ENCODE measurements around the gene MCM8. TPM values are rescaled to one million over a fixed set of nuclear protein-coding genes. Genes with fewer than 3 reads are reported as not detected.

MCM8 gene
- total and polyA plus RNA-seq, 9 of the 15 experiments (the other 6 are each of a cell fraction or from before 2014, with no cell fraction given), result 4.5 to 43.8 (median 25.4) TPM

DNA sequence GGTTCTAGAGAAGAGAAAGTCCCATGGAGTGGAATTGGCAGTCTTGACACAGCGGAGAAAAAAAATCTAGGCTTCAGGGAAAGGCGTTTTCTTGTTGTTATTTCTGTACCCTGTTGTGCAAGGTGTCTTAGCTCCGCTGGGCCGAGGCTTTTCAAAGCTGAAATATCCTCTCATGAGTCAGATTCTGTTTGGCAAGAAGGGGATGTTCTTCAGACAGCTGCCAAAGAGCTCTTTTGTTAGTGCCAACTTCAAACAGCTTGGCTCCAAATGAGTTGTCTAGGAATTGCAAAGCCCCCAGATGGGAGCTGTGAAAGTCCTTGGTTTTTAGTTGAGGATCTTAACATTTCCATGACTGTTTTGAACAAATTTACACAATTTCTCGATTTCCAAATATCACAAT, 57.8 kb downstream of the MCM8 start:
- ChIA-PET CTCF (ENCODE audit: low intra/inter-chr PET ratio) (no interaction called here), POLR2A (interaction anchor here (0.6 to 1.6 kb wide), 3 partner anchors 25 to 476 kb away, joined by 3 to 4 read pairs (median 3); no protein-coding TSS in a partner anchor)
- ATAC-seq (no peak), DNase-seq (ENCODE audit: extremely low read depth in 1 of 4, low spot score in 3 of 4) (peak in 1 of 4 experiments; percentile 26), FAIRE-seq (no peak)
- Histone ChIP-seq H3K36me3 (ENCODE audit: control insufficient read depth, insufficient read depth, low read length) (peaks cover 41% of the 10 kb centered on the region; the same call in 2 of the 3 replicates), H3K27me3 (ENCODE audit: control insufficient read depth in 2 of 2, insufficient read depth in 2 of 2, low read length in 2 of 2) (no peaks in the 10 kb centered on the region), H4K20me1 (replicated peaks; ENCODE audit: control insufficient read depth, insufficient read depth, low read length) (peaks cover 4% of the 10 kb centered on the region), H3K9ac (ENCODE audit: insufficient read depth in 1 of 2, low read depth in 2 of 2, low read length in 2 of 2) (peak overlapping the region in 1 of 2 experiments; percentile 84; a peak in 3 of 4 replicates), H3K9me3 (replicated peaks; ENCODE audit: control insufficient read depth, insufficient read depth, low read depth, low read length) (no peaks in the 10 kb centered on the region), H3K4me3 (peak overlapping the region; percentile 89), H3K27ac (ENCODE audit: extremely low read depth, low read depth, low read length) (no peak overlapping the region), H2AFZ (ENCODE audit: low read depth, low read length) (no peak overlapping the region), H3K9me1 (ENCODE audit: control insufficient read depth, insufficient read depth, low read length) (no peaks in the 10 kb centered on the region), H3K4me2 (ENCODE audit: insufficient read depth, low read length) (peak overlapping the region; percentile 61), H3K4me1 (replicated peaks in 1 of 2; ENCODE audit: control insufficient read depth in 2 of 2, insufficient read depth in 2 of 2, low read length in 2 of 2) (peaks cover 9 to 21% of the 10 kb centered on the region in 2 experiments; a peak in 4 of 5 replicates), H3K79me2 (ENCODE audit: control insufficient read depth, insufficient read depth, low read length) (peaks cover 78% of the 10 kb centered on the region)
- 17% methylated on average over 5 of the region's 5 CpGs for WGBS (ENCODE audit: insufficient coverage, low coverage, missing lambda C conversion rate)
- BruUV-seq (replicated peaks), result no TSS peak
- in situ Hi-C loops (cut with MboI), result no loop called here
- peak; percentile 30; the same call in 1 of the 2 replicates for TF ChIP-seq CEBPB (tag; IDR thresholded peaks at IDR 0.05)
- TF ChIP-seq SMARCA4 (IDR thresholded peaks at IDR 0.05), result no peak
- TF ChIP-seq CEBPG (CRISPR knock-in tag; IDR thresholded peaks at IDR 0.05), result no peak
- peak in 1 of 2 experiments; percentile 22; a peak in 1 of 4 replicates for TF ChIP-seq CEBPG (tag; conservative IDR thresholded peaks at IDR 0.05 in 1 of 2, IDR thresholded peaks at IDR 0.05 in 1 of 2)
- intact Hi-C loops (cut with micrococcal nuclease), result no loop called here

DNA sequence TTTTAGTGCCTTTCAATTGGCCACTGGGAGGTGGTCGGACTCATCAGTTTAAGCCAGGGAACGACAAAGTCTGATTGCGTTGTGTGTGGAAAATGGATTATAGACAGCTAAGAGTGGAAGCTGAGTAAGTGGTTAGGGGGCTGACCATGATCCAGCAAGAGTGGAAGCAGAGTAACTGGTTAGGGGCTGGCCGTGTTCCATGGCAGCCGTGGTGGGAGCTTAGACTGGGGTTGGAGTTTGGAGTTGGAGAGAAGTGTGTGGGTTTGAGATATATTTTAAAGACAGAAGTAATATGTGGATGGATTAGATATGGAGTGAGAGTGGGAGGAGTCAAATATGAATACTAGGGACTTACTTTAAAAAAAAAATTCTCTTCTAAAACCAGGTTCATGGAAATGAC, 61.7 kb downstream of the MCM8 start:
- peak; percentile 26 for ATAC-seq
- no TSS peak for BruUV-seq (replicated peaks)
- H3K9ac ChIP-seq (ENCODE audit: insufficient read depth in 1 of 2, low read depth in 2 of 2, low read length in 2 of 2), result peak overlapping the region in 1 of 2 experiments; percentile 34; a peak in 2 of 4 replicates
- no peak overlapping the region for H3K4me3 ChIP-seq
- H3K36me3 ChIP-seq (ENCODE audit: control insufficient read depth, insufficient read depth, low read length), result peaks cover 74% of the 10 kb centered on the region
- peak in 1 of 4 experiments; percentile 57 for DNase-seq (ENCODE audit: extremely low read depth in 1 of 4, low spot score in 3 of 4)
- H3K4me1 ChIP-seq (replicated peaks in 1 of 2; ENCODE audit: control insufficient read depth in 2 of 2, insufficient read depth in 2 of 2, low read length in 2 of 2), result peaks cover 12 to 45% of the 10 kb centered on the region in 2 experiments
- H3K27ac ChIP-seq (ENCODE audit: extremely low read depth, low read depth, low read length), result peak overlapping the region; percentile 60
- WGBS (ENCODE audit: insufficient coverage, low coverage, missing lambda C conversion rate), result 15% methylated on average over 5 of the region's 5 CpGs
- in situ Hi-C loops (cut with MboI) (no loop called here), intact Hi-C loops (cut with micrococcal nuclease) (no loop called here)
- H3K9me3 ChIP-seq (replicated peaks; ENCODE audit: control insufficient read depth, insufficient read depth, low read depth, low read length), result no peaks in the 10 kb centered on the region
- peaks cover 96% of the 10 kb centered on the region for H3K79me2 ChIP-seq (ENCODE audit: control insufficient read depth, insufficient read depth, low read length)
- H3K9me1 ChIP-seq (ENCODE audit: control insufficient read depth, insufficient read depth, low read length), result no peaks in the 10 kb centered on the region
- FAIRE-seq, result no peak
- peak overlapping the region; percentile 52 for H3K4me2 ChIP-seq (ENCODE audit: insufficient read depth, low read length)
- POLR2A ChIA-PET, result interaction anchor here (1.6 kb wide), 1 partner anchor 11 kb away, joined by 4 read pairs; no protein-coding TSS in a partner anchor
- H3K27me3 ChIP-seq (ENCODE audit: control insufficient read depth in 2 of 2, insufficient read depth in 2 of 2, low read length in 2 of 2), result no peaks in the 10 kb centered on the region
- no peak overlapping the region for H2AFZ ChIP-seq (ENCODE audit: low read depth, low read length)
- CTCF ChIA-PET (ENCODE audit: low intra/inter-chr PET ratio), result no interaction called here
- H4K20me1 ChIP-seq (replicated peaks; ENCODE audit: control insufficient read depth, insufficient read depth, low read length), result peaks cover 4% of the 10 kb centered on the region
- TF ChIP-seq CBFA2T3 (IDR thresholded peaks at IDR 0.05) (peak; percentile 47; the same call in 1 of the 2 replicates), ARID1B (IDR thresholded peaks at IDR 0.05) (peak; percentile 51; the same call in 1 of the 2 replicates), TCF3 (CRISPR knock-in tag; IDR thresholded peaks at IDR 0.05) (peak; percentile 61), SMAD3 (CRISPR knock-in tag; conservative IDR thresholded peaks at IDR 0.05) (no peak), NFIC (IDR thresholded peaks at IDR 0.05) (peak; percentile 14; the same call in 1 of the 2 replicates), ZNF282 (CRISPR knock-in tag; IDR thresholded peaks at IDR 0.05) (no peak)
- TF ChIP-seq, protein P1, sequence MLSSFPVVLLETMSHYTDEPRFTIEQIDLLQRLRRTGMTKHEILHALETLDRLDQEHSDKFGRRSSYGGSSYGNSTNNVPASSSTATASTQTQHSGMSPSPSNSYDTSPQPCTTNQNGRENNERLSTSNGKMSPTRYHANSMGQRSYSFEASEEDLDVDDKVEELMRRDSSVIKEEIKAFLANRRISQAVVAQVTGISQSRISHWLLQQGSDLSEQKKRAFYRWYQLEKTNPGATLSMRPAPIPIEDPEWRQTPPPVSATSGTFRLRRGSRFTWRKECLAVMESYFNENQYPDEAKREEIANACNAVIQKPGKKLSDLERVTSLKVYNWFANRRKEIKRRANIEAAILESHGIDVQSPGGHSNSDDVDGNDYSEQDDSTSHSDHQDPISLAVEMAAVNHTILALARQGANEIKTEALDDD (IDR thresholded peaks at IDR 0.05), result peak; percentile 81
